Uterus (tissue), 2 donors: Measurements from ENCODE around the gene ADGB.
"Not testable (repeated sequence)": the region's sequence is repeated elsewhere in the genome, so short reads cannot be mapped to it uniquely, and the experiment has no call there.

Experiments
- POLR2A ChIP-seq, 2 donors: fragments of 450-650 bp; IDR thresholded peaks; one replicate each; pipeline ENCODE4 v1.6.1; 2016; ENCODE audit warnings: antibody characterized with exemption in 2 of 2, mild to moderate bottlenecking in 1 of 2, moderate library complexity in 1 of 2
- TF ChIP-seq, protein P1 (sequence below), 4 experiments: fragments of 200-600 bp in 2 of 4; fragments of 450-650 bp in 2 of 4; sonication (generic) in 2 of 4; IDR thresholded peaks; one replicate each; pipeline ENCODE4 v1.5.1; 2016 to 2019; ENCODE audit warnings: antibody characterized with exemption in 4 of 4, mild to moderate bottlenecking in 2 of 4, moderate library complexity in 1 of 4

DNA sequence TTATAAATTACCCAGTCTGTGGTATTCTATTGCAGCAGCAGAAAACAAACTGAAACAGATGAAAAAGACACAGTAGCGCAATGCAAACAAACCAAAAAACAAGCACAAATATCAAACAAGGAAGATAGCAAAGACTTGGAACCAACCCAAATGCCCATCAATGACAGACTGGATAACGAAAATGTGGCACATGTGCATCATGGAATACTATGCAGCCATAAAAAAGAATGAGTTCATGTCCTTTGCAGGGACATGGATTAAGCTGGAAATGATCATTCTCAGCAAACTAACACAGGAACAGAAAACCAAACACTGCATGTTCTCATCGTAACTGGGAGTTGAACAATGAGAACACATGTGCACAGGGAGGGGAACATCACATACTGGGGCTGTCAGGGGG is 30.2 kb upstream of the ADGB start:
- TF ChIP-seq, protein P1, sequence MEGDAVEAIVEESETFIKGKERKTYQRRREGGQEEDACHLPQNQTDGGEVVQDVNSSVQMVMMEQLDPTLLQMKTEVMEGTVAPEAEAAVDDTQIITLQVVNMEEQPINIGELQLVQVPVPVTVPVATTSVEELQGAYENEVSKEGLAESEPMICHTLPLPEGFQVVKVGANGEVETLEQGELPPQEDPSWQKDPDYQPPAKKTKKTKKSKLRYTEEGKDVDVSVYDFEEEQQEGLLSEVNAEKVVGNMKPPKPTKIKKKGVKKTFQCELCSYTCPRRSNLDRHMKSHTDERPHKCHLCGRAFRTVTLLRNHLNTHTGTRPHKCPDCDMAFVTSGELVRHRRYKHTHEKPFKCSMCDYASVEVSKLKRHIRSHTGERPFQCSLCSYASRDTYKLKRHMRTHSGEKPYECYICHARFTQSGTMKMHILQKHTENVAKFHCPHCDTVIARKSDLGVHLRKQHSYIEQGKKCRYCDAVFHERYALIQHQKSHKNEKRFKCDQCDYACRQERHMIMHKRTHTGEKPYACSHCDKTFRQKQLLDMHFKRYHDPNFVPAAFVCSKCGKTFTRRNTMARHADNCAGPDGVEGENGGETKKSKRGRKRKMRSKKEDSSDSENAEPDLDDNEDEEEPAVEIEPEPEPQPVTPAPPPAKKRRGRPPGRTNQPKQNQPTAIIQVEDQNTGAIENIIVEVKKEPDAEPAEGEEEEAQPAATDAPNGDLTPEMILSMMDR (IDR thresholded peaks at IDR 0.05): not testable (repeated sequence)
- TF ChIP-seq POLR2A (IDR thresholded peaks at IDR 0.05): not testable (repeated sequence)
